CD14-positive monocyte (primary cell): ENCODE measurements around the gene ZGLP1. TPM values are rescaled to one million over a fixed set of nuclear protein-coding genes. Genes with fewer than 3 reads are reported as not detected.
"Not testable (repeated sequence)": the region's sequence is repeated elsewhere in the genome, so short reads cannot be mapped to it uniquely, and the experiment has no call there.

Experiments used
- DNase-seq, 3 donors: peaks; one replicate each; pipeline ENCODE4 v3.0.0-alpha.2; 2011 to 2022
- H2AFZ ChIP-seq: 2 replicates; pipeline ENCODE4 v1.6.0; 2012; ENCODE audit warnings: mild to moderate bottlenecking, low read depth, low read length, inconsistent platforms; ENCODE audit not compliant: insufficient read depth, poor library complexity, severe bottlenecking
- H3K27ac ChIP-seq, 2 donors: 1 replicate in 1 of 2; 2 replicates in 1 of 2; pipeline ENCODE4 v1.5.1; 2012 to 2013; ENCODE audit warnings: low read length in 2 of 2, control low read depth in 1 of 2, inconsistent platforms in 1 of 2, low read depth in 1 of 2, mild to moderate bottlenecking in 1 of 2
- H3K27me3 ChIP-seq, 2 donors: one replicate each; pipeline versions ENCODE4 v1.6.0 to v1.6.1; 2011 to 2013; ENCODE audit warnings: low read length in 2 of 2; ENCODE audit not compliant: control insufficient read depth in 2 of 2, insufficient read depth in 2 of 2
- H3K36me3 ChIP-seq, 2 donors: replicated peaks in 1 of 2; 1 replicate in 1 of 2; 2 replicates in 1 of 2; pipeline versions ENCODE4 v1.5.1 to v1.6.1; 2012 to 2013; ENCODE audit warnings: low read length in 2 of 2, control low read depth in 1 of 2, inconsistent platforms in 1 of 2, mild to moderate bottlenecking in 1 of 2; ENCODE audit not compliant: insufficient read depth in 2 of 2, control insufficient read depth in 1 of 2
- H3K4me1 ChIP-seq, 2 donors: 1 replicate in 1 of 2; 2 replicates in 1 of 2; pipeline versions ENCODE4 v1.5.1 to v1.6.1; 2012 to 2013; ENCODE audit warnings: low read length in 2 of 2, control low read depth in 1 of 2, inconsistent platforms in 1 of 2, mild to moderate bottlenecking in 1 of 2, moderate library complexity in 1 of 2; ENCODE audit not compliant: insufficient read depth in 2 of 2, control insufficient read depth in 1 of 2
- H3K4me2 ChIP-seq: replicated peaks from 2 replicates; pipeline ENCODE3; 2012; ENCODE audit warnings: low read length, moderate library complexity, mild to moderate bottlenecking; ENCODE audit not compliant: poor library complexity, severe bottlenecking; ENCODE audit errors: extremely low read depth
- H3K4me3 ChIP-seq, 3 experiments: fragments of 200-600 bp in 1 of 3; sonication (generic) in 1 of 3; replicated peaks in 1 of 3; 1 replicate in 2 of 3; 2 replicates in 1 of 3; pipeline ENCODE4 v1.5.1; 2011 to 2013; ENCODE audit warnings: low read length in 3 of 3, mild to moderate bottlenecking in 3 of 3, control low read depth in 2 of 3, low read depth in 2 of 3, inconsistent platforms in 1 of 3, moderate library complexity in 1 of 3
- H3K79me2 ChIP-seq: 2 replicates; pipeline ENCODE4 v1.6.0; 2012; ENCODE audit warnings: mild to moderate bottlenecking, control low read depth, inconsistent platforms, low read length, moderate library complexity; ENCODE audit not compliant: insufficient read depth
- H3K9ac ChIP-seq: 2 replicates; pipeline ENCODE4 v1.6.0; 2017; ENCODE audit warnings: low read length, mild to moderate bottlenecking; ENCODE audit not compliant: insufficient read depth, poor library complexity, severe bottlenecking
- H3K9me3 ChIP-seq, 2 donors: replicated peaks in 1 of 2; 1 replicate in 1 of 2; 2 replicates in 1 of 2; pipeline versions ENCODE4 v1.5.1 to v1.6.1; 2012 to 2013; ENCODE audit warnings: low read length in 2 of 2, control low read depth in 1 of 2; ENCODE audit not compliant: control insufficient read depth in 1 of 2, insufficient read depth in 1 of 2
- H4K20me1 ChIP-seq: 2 replicates; pipeline ENCODE4 v1.6.0; 2012; ENCODE audit warnings: mild to moderate bottlenecking, low read length, control low read depth, moderate library complexity; ENCODE audit not compliant: insufficient read depth
- H3K27ac Mint-ChIP-seq, 7 donors: one replicate each; pipeline ENCODE4 v1.8.0; 2020; ENCODE audit warnings: mild to moderate bottlenecking in 7 of 7, mixed read lengths in 7 of 7, moderate library complexity in 6 of 7, inconsistent platforms in 2 of 7
- H3K27me3 Mint-ChIP-seq, 3 donors: one replicate each; pipeline ENCODE4 v1.8.0; 2021 to 2022; ENCODE audit warnings: low read depth in 3 of 3, mild to moderate bottlenecking in 3 of 3, mixed read lengths in 3 of 3, moderate library complexity in 3 of 3, inconsistent platforms in 1 of 3
- H3K36me3 Mint-ChIP-seq, 2 donors: one replicate each; pipeline ENCODE4 v1.8.0; 2020; ENCODE audit warnings: mixed read lengths in 2 of 2, inconsistent platforms in 1 of 2, mild to moderate bottlenecking in 1 of 2
- H3K4me1 Mint-ChIP-seq: one replicate; pipeline ENCODE4 v1.8.0; 2020; ENCODE audit warnings: mild to moderate bottlenecking, mixed read lengths
- H3K4me3 Mint-ChIP-seq, 2 donors: one replicate each; pipeline ENCODE4 v1.8.0; 2020; ENCODE audit warnings: mild to moderate bottlenecking in 2 of 2, mixed read lengths in 2 of 2, moderate library complexity in 1 of 2
- H3K9me3 Mint-ChIP-seq, 7 donors: one replicate each; pipeline ENCODE4 v1.8.0; 2020 to 2022; ENCODE audit warnings: mixed read lengths in 7 of 7, mild to moderate bottlenecking in 6 of 7, moderate library complexity in 6 of 7, inconsistent platforms in 2 of 7
- WGBS: methylation state at CpG from one replicate; pipeline ENCODE4 v1.1.5; 2013; ENCODE audit warnings: missing lambda C conversion rate; ENCODE audit not compliant: insufficient coverage; 5-methylcytosine and 5-hydroxymethylcytosine counted together
- intact Hi-C, 2 donors: fragments of 100-400 bp; cut with micrococcal nuclease; formaldehyde crosslinking; loops; one replicate each; pipeline versions ENCODE4 v1.15.0 to v1.15.1; 2023
- polyA plus RNA-seq, 3 donors: library from polyadenylated mRNA; depleted of rRNA in 1 of 3; unstranded in 2 of 3; stranded (reverse) in 1 of 3; fragments of 300-500 nt in 2 of 3; fragments of >200 nt in 1 of 3; fragmentation: Illumina TruSeq in 2 of 3; gene quantifications; 1 replicate in 2 of 3; 2 replicates in 1 of 3; pipeline ENCODE4 v1.2.3, GENCODE V29; 2012 to 2021
- TF ChIP-seq, protein P1 (sequence below): fragments of 200-600 bp; IDR thresholded peaks from one replicate; pipeline ENCODE4 v1.8.0; 2022; ENCODE audit warnings: antibody characterized with exemption, mild to moderate bottlenecking

The ZGLP1 gene
- polyA plus RNA-seq, 3 donors = 3.5 to 11.7 (median 9.4) TPM

DNA sequence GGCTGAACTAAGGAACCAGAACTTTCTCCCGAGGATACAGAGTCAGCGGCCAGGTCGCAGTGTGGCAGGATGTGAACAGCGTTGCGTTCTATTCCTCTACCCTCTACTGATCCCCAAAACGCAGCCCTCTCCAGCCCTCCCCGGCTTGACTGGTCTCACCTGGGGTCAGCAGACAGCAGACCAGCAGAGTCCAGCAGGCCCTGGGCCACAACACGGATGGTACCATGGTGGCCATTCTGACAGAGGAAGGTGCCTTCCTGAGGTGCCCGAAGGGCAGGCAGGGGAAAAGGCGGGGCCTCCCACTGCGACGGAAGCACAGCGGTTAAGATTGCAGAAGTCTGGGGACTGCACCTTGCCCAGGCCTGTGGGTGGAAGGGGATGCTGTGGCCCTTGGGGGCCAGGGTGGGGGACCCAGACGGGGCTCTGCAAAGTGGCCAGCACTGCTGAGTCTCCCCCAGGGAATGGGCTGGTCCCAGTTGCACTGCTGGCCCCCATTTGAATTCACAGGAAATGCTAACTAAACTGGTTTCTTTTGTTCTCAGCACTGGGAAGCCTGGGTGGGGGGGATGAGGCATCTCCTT, 29.9 kb upstream of the ZGLP1 start, which contains the start of gene ICAM3:
Gene ICAM3, minus strand, starts transcription at position 245 of the 581 bp plus-strand sequence. Its CDS starts 10 bp downstream, at position 235.
- Histone ChIP-seq H3K4me3 (peak within 1 kb of the TSS; percentile 66 to 93 (median 70)), H3K27ac (peak within 1 kb of the TSS; percentile 61 to 91), H3K4me1 (peaks cover 38 to 45% of the 10 kb centered on the region in 2 donors), H3K9me3 (no peaks in the 10 kb centered on the region), H3K27me3 (no peaks in the 10 kb centered on the region), H3K79me2 (peaks cover 48% of the 10 kb centered on the region), H3K36me3 (peaks cover 14 to 21% of the 10 kb centered on the region in 2 donors), H4K20me1 (peaks cover 1% of the 10 kb centered on the region), H3K9ac (peak within 1 kb of the TSS; percentile 71), H3K4me2 (peak within 1 kb of the TSS; percentile 96), H2AFZ (peak within 1 kb of the TSS; percentile 88)
- Mint-ChIP-seq H3K4me1 (peaks cover 37% of the 10 kb centered on the region), H3K9me3 (peaks cover 0 to 2% (median 0%) of the 10 kb centered on the region in 7 donors), H3K27me3 (peaks cover 0 to 5% (median 2%) of the 10 kb centered on the region in 3 donors), H3K27ac (peak within 1 kb of the TSS; percentile 90 to 98 (median 94)), H3K4me3 (peak within 1 kb of the TSS; percentile 90 to 99), H3K36me3 (peaks cover 16 to 27% of the 10 kb centered on the region in 2 donors)
- intact Hi-C loops = no loop called here
- 1% methylated on average over 14 of the region's 14 CpGs for WGBS
- TF ChIP-seq, protein P1, sequence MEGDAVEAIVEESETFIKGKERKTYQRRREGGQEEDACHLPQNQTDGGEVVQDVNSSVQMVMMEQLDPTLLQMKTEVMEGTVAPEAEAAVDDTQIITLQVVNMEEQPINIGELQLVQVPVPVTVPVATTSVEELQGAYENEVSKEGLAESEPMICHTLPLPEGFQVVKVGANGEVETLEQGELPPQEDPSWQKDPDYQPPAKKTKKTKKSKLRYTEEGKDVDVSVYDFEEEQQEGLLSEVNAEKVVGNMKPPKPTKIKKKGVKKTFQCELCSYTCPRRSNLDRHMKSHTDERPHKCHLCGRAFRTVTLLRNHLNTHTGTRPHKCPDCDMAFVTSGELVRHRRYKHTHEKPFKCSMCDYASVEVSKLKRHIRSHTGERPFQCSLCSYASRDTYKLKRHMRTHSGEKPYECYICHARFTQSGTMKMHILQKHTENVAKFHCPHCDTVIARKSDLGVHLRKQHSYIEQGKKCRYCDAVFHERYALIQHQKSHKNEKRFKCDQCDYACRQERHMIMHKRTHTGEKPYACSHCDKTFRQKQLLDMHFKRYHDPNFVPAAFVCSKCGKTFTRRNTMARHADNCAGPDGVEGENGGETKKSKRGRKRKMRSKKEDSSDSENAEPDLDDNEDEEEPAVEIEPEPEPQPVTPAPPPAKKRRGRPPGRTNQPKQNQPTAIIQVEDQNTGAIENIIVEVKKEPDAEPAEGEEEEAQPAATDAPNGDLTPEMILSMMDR = no peak
- DNase-seq = peak; percentile 54 to 73 (median 66)

DNA sequence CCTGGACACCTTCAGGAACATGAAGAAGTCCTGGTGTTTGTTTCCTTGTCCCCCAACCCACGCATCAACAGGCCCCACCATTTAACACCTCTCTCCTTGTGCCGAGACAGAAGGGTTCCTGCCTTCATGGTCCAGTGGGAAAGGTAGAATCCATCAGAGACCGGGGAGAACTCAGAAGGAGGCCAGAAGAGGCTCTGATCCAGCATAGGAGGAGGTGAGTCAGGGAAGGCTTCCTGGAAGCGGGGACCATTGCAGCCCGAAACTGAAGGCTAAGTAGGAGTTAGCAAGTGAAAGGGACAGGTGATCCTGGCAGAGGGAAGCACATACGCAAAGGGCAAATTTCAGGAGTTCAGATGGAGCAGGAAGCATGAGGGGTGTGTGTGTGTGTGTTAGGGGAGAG, 29.3 kb upstream of the ZGLP1 start:
- TF ChIP-seq, protein P1 = no peak
- H3K9ac ChIP-seq = peak overlapping the region; percentile 71
- peak overlapping the region; percentile 90 to 99 for H3K4me3 Mint-ChIP-seq
- H3K27ac ChIP-seq = peak overlapping the region; percentile 61 to 91
- no peaks in the 10 kb centered on the region for H3K27me3 ChIP-seq
- H3K4me3 ChIP-seq = peak overlapping the region; percentile 66 to 93 (median 70)
- peak overlapping the region; percentile 90 to 98 (median 94) for H3K27ac Mint-ChIP-seq
- peaks cover 53% of the 10 kb centered on the region for H3K79me2 ChIP-seq
- WGBS = 32% methylated on average over 4 of the region's 6 CpGs
- intact Hi-C loops = no loop called here
- H4K20me1 ChIP-seq = peaks cover 6% of the 10 kb centered on the region
- H3K27me3 Mint-ChIP-seq = peaks cover 0 to 5% (median 2%) of the 10 kb centered on the region in 3 donors
- peaks cover 21 to 32% of the 10 kb centered on the region in 2 donors for H3K36me3 Mint-ChIP-seq
- H3K4me1 Mint-ChIP-seq = peaks cover 42% of the 10 kb centered on the region
- peaks cover 42 to 50% of the 10 kb centered on the region in 2 donors for H3K4me1 ChIP-seq
- H3K9me3 ChIP-seq = no peaks in the 10 kb centered on the region
- no peak for DNase-seq
- H3K4me2 ChIP-seq = peak overlapping the region; percentile 96
- H3K9me3 Mint-ChIP-seq = peaks cover 0 to 2% (median 0%) of the 10 kb centered on the region in 7 donors
- H3K36me3 ChIP-seq = peaks cover 16 to 26% of the 10 kb centered on the region in 2 donors
- peak overlapping the region; percentile 88 for H2AFZ ChIP-seq

- H3K4me1 Mint-ChIP-seq = peaks cover 58% of the 10 kb centered on the region
- 100% methylated on average over 6 of the region's 9 CpGs for WGBS
- DNase-seq, H3K9ac ChIP-seq, H3K9me3 ChIP-seq, H3K4me3 Mint-ChIP-seq, H3K4me2 ChIP-seq, H2AFZ ChIP-seq, H3K9me3 Mint-ChIP-seq, H3K27ac ChIP-seq, H3K27me3 ChIP-seq, H3K4me3 ChIP-seq, intact Hi-C loops, H3K27me3 Mint-ChIP-seq: not testable (repeated sequence)
- Histone ChIP-seq H4K20me1 (peaks cover 19% of the 10 kb centered on the region), H3K79me2 (peaks cover 74% of the 10 kb centered on the region), H3K4me1 (peaks cover 58 to 67% of the 10 kb centered on the region in 2 donors), H3K36me3 (peaks cover 19 to 26% of the 10 kb centered on the region in 2 donors)
- H3K27ac Mint-ChIP-seq = peak overlapping the region in 1 of 7 donors; percentile 41
- H3K36me3 Mint-ChIP-seq = peaks cover 21 to 32% of the 10 kb centered on the region in 2 donors
These were observed 27.1 kb upstream of the ZGLP1 start for GRCh38 chr19:10336725-10337124.
